ENCODE data around the gene LAD1.
A peak's percentile ranks its signal among the peaks of the same experiment; 100 is the strongest.

The LAD1 gene, protein sequence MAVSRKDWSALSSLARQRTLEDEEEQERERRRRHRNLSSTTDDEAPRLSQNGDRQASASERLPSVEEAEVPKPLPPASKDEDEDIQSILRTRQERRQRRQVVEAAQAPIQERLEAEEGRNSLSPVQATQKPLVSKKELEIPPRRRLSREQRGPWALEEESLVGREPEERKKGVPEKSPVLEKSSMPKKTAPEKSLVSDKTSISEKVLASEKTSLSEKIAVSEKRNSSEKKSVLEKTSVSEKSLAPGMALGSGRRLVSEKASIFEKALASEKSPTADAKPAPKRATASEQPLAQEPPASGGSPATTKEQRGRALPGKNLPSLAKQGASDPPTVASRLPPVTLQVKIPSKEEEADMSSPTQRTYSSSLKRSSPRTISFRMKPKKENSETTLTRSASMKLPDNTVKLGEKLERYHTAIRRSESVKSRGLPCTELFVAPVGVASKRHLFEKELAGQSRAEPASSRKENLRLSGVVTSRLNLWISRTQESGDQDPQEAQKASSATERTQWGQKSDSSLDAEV

DNA sequence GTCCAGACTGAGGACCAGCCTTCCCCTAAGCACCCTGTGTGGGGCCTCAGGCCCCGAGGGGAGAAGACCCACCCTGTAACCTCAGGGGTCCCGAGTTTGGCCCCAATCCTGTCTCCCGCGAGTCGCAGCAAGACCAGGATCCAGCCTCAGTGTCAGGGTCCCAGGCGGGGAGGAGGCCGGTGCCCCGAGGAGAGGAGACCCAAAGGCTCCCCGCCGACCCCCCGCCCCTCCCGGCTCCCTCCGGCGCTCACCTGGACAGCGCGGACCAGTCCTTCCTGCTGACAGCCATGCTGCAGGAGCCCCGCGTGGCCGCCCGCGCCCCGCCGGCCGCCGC, at the start of gene LAD1:
TSS of gene LAD1 (minus strand) at position 307 of the 334 bp plus-strand sequence. CDS start at position 289, 18 bp downstream.
- no peak for DNase-seq (ENCODE audit: low spot score)

DNA sequence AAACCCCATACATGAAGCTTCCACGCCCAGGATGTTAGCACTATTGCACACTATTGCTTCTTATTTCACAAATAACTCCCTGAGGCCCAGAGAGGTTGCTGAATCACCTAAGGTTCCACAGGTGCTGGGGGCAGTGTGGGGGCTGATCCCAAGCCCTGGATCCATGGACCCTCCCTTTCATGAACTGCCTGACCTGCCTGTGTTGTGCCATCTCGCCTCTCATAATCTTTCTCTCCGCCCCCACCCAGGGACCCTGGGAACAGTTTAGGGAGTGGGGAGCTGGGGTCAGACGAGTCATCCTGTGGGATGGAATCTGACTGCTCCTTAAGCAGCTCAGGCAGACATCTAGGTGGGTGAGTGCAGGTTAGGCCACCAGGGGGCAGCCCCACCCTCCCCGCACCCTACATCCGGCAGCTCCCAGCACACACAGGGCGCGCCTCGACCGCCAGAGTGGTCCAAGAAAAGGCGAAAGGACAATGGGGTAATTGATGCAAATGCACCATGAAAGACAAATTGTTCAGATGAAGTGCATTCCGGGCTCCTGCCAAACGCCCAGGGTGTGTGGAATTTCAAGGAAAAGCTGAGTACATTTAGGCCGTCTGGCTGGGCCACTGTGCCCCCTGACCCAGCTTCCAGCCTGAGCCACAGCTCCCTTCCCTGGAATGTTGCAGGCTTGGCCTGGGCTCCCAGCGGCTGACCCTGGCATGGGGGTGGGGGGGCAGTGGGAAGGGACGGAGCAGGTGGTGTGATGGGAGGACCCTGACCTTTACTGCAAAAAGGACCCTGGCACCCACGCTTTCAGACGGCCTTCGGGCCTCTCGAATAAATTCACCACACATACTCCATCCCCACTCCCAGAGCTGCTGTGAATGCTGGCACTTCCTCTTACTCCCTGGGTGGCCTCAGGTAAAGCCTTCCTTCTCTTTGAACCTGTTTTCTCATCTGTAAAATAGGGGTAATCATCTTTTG, 49.1 kb upstream of the LAD1 start:
- peak; percentile 96 for DNase-seq (ENCODE audit: low spot score)

DNA sequence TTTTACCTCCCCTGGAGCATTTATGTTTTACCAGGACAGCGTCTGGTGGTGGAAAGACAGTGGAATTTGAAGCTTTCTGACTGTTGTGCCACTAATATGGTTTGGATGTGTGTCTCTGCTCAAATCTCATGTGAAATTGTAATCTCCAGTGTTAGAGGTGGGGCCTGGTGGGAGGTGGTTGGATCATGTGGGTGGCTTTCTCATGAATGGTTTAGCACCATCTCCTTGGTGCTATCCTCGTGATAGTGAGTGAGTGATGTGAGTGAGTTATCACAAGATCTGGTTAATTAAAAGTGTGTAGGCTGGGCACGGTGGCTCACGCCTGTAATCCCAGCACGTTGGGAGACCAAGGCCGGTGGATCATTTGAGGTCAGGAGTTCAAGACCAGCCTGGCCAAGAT, 46.2 kb upstream of the LAD1 start:
- no peak for DNase-seq (ENCODE audit: low spot score)

DNA sequence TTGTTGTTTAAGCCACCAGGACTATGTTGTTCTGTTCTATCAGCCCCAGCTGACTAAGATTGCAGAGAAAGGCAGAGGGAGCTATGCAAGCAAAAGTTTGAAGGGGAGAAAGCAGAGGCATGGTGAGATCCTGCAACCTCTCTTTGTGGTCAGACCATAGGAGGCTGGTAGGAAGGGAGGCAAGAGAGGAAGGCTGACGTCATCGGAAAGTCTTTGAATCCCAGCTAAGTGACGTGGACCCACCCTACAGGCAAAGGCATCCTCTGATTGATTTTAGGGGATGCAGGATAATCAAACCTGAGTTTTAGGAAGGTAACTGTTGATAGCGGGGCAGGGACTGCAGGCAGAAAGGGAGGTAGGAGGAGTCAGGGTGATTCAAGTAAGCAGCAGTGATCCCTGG, 45.7 kb upstream of the LAD1 start:
- no peak for DNase-seq (ENCODE audit: low spot score)

DNA sequence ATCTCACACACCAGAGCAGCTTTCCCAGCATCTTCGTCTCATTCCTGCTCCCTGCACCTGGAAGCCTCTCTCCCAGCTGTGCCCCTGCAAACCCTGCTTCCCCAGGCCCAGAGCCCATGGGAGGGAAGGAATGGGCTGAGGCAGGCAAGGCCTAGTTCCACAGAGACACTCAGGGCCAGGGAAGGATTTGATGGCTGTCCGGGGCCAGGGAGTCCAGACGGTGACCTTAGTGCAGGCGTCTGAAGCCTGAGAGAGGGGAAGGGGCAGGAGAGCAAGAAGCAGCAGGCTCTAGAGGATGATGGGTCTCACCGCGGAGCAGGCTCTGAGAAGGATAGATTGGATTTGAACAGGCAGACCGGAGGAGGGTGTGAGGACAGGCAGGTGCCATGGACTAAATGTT, 44.6 kb upstream of the LAD1 start:
- DNase-seq (ENCODE audit: low spot score) = no peak

DNA sequence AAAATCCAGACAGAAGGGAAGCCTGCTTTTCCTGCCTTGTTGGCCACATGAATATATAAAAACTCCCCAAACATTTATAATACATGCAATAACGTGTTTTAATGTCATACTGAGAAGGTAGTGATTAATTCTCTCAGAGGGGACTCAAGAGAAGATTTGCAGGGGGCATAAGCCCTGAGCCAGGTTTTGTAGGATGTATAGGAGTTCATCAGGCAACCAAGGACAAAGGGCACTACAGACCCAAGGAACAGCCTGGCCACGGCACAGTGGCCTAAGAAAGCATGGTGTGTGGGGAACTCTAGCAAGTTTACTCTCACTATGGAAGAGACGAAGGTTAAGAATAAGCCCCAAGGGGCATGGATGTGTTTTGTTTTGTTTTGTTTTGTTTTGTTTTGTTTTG, 37.8 kb upstream of the LAD1 start:
- no peak for DNase-seq (ENCODE audit: low spot score)

DNA sequence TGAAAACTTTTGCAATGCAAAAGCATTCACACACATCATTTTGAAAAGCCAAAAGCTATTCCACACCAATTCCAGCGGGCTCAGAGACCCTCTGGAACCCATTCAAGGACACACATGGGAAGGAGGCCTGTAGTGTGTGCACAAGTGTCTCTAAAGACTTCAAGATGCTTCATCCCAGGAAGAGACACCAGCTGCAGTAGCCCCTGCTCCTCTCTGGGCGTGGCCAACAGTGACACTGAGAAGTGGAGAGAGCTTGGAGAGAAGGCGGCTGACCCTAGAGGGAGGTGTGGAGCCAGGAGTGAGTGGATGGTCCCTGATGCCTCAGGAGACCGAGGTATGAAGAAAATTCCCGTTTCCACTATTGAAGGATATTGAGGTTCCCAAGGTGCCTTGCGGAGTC, 37.3 kb upstream of the LAD1 start:
- DNase-seq (ENCODE audit: low spot score) = no peak

DNA sequence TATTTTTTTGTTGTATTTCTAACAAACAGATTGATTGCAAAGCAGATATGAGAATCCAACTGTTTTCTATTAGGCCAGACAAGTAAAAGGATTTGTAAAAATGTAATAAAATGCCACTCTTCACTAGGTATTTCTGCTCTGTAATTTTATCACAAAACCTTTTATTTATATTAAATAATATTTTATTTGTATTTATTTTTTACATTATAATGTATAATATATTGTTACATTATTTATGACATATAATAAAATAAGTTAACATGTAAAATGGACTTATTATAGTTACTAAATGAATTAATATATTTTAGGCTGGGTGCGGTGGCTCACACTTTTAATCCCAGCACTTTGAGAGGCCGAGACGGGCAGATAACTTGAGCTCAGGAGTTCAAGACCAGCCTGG, 35.1 kb upstream of the LAD1 start:
- no peak for DNase-seq (ENCODE audit: low spot score)

DNA sequence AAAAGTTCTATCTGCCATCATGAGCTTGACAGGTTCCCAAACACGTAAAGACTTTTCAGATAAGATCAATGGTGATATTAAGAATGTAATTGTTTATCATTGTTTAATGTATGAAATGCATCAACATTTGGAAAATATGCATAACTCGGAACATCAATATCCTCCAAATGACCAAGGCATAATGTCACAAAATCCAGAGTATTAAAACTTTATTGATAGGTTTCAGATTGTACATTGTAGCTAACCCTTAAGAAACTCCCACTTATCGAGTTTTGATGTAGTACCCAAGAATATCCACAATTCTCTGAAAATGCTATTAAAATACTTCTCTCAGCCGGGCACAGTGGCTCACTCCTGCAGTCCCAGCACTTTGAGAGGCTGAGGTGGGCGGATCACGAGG, 34.5 kb upstream of the LAD1 start:
- no peak for DNase-seq (ENCODE audit: low spot score)

DNA sequence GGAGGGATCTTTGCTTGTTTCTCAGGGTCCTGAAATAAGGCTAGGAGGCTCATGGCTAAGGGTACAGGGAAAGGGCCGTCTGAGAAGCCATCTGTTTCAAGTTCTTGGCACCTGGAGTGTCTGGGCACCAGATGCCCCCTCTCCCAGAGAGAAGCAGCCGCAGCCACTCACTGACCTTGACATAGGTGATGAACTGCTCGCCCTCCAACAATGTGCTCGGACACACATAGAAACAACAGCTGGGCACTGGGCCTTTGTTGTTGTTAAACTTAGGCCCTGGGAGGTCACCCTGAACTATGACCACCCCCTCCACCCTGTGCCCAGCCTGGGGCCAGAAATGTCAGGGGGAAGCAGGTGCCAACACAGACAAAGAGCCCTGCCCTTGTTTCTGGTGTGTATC, 31.7 kb upstream of the LAD1 start:
- no peak for DNase-seq (ENCODE audit: low spot score)

DNA sequence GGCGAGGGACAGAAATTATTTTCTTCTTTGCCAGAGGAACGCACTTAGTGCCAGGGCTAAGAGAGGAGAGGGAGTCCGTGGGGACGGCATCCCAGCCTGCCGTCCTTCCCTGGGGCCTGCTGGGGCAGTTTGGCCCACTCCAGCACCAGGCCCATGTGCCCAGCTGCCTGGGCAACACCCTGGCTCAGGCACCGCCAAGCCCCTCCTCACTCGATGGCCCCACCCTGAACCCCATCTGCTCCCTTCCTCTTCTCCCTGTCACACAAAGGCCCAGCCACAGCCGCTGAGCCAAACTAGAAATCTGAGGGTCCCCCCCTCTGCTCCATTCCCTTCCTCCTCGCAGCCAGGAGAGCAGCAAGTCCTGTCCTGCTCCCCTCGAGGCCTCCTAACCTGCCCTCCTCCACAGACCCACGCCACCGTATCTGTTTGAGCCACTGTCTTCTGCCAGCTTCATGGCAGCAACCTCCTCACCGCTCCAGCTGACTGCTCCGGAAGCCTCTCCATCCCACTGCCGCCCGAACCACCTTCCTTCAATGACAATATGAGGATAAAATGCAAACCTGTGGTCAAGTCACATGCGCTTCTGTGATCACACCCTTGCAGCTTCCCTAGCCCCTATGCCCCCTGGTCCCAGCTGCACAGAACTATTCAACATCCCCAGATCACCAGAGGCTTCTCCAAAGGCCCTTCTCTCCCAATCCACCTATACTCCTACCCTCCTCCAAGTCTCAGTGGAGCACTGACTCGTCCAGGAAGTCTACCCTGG, 30.8 kb upstream of the LAD1 start:
- DNase-seq (ENCODE audit: low spot score) = no peak

DNA sequence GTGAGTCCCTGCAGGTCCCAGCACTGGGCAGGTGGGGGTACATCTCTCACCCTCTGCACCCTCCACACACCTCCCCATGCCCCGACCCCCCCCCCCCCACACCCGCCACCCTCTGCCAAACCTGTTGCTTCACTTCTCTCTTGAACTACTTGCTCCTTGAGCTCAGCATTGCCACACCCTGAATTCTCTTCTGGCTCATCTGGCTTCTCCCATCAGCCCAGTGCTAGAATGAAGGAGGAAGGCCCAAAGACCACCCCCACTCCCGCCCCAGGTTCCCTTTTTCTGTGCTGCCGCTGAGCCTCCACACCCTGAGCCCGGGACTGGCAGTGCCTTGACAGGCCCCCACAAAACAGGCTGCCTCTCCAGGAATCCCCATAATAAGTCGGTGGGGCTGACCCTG, 28.8 kb upstream of the LAD1 start:
- no peak for DNase-seq (ENCODE audit: low spot score)

DNA sequence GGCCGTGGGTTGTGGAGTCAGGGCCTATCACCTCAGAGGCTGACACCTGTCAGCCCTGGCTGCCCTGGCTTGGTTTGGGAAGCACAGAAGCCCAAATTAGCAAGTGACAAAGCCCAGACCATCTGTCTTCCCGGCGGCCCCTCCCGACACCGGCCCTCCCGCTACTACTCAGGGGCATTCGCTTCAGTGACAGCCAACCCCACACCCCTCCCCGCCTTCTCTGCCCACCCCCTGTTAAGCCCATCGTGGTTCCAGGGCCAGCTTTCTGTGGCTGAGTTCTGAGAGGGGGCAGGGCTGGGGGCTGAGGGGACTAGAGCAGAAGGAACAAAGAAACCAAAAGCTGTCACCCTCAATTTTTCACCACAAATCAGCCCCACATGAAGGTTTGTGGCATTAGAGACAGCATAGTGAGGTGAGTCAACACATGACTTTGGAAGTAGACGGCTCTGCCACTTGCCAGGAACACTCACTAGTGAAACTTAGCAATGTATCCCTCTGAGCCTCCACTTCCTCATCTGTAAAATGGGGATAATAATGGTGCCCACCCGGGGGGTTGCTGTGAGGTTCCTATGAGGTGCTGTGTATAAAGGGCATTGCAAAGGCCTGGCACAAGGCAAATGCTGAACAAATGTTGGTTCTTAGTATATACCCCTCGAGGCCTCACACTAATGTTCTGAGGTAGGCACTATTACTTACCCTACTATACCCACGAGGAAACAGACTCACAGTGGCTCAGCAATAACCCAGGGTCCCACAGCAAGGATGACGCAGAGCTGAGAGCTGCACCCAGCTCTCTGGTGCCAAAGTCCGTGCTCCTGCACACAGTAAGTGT, 27.6 kb upstream of the LAD1 start:
- no peak for DNase-seq (ENCODE audit: low spot score)

DNA sequence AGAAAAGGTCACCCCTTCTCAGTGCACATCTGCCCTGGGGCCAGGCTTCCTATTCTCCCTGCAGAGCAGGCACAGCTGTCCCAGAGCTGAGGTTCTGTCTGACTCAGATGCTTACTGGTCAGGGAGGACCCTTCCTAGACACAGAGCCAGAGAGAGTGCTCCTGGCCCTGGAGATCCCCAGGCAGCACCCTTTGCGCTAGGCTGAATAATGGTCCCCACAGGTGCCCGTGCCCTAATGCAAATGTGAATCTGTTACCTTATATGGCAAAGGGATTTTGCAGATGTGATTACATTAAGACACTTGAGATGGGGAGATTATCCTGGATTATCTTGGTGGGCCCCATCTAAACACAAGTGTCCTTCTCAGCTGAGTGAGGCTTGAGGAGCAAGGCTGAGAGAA, 25.0 kb upstream of the LAD1 start:
- no peak for DNase-seq (ENCODE audit: low spot score)

DNA sequence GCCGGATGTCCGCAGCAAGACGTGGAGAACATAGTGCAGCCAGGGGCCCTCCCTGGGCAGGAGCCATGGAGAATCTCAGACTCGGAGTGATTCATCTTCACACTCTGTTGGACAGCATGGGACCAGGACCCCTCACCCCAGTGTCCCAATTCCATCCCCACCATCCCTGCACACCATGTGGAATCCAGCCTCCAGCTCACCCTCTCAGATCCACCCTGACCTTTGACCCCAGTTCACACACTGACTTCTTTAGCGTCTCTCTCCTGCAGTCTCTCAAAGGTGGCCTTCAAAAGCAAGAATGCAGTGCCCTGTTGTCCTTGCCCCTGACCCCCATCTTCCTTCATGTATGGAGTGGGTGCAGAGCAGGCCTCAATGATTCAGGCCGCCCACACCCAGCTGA, 24.5 kb upstream of the LAD1 start:
- no peak for DNase-seq (ENCODE audit: low spot score)

DNA sequence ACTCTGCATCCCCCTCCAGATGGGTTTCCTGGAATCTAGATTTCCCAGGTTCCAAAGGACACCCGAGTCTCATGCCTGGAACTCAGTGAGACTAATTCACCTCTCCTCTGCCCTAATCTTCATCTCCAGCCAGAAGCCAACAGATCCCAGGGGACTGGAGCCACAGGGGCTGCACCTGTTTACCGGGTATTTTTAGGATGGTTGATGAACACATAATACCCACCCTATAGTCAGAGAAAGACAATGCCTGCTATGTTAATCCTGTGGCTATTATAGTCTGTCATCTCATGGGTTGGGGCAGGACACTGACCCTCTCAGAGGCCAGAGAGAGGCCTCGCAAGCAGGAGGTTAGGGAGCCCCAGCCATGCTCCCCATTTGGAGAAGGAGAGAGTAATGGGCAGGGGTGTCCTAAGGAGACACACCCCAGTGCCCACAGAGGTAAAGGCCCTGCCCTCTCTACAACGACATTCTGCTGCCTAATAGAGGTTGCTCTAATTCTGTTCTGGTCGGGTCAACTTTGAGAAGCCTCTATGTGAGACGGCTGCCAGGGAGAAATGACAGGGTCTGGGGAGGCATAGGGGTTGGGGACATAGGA, 23.4 kb upstream of the LAD1 start:
- no peak for DNase-seq (ENCODE audit: low spot score)

DNA sequence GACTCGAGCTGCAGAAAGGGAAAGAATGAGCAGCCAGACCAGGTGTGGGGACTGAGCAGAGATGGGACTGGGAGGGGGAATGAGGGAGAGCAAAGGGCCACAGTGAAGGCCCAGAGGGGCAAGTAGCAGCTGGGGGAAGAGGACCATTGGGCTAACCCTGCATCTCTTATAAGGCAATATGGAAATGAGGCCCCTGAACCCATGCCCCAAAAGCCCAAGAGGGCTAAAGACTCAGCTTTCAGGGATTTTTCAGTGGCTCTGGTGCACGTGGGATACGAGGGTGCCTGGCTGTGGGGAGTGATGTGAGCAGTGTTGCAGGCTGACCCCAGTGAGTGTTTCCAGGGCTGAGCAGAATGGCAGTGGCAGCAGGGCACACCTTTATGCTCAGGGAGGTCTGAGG, 22.9 kb upstream of the LAD1 start:
- no peak for DNase-seq (ENCODE audit: low spot score)

DNA sequence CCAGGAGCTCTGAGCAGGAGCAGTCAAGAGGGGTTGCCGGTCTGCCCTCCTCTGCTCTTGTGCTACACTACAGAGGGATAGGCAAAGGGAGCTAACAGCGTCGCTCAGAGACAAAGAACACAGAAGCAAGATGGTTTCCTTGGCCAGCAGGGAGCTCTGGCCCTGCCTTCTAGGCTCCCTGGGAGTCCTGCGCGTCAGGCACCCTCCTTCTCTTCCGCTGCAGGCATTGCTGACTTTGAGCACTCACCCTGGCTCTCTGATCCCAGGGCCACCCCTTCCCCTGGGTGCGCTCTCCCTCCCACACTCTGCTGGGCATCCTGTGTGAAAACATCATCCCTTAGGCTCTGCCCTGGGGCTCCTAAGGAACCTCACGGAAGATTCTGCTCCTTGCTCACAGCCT, 21.9 kb upstream of the LAD1 start:
- no peak for DNase-seq (ENCODE audit: low spot score)

DNA sequence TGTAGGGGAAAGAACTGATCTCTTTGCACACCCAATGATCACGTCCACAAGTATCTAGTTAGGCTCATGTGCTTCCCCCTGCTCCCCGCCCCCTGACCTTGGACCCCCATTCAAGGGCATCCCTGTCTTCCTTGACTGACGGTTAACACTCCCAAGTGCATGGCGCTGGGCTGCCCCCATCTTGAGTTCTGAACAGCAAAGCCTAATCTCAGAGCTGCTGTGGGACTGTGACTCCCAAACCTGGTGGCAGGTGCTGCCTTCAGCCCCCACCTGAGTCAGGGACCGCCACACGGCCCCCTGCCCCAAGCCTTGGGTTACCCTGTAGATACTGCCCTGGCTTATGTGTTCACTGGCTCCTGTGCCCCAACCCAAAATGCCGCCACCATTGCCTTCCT, 21.5 kb upstream of the LAD1 start:
- no peak for DNase-seq (ENCODE audit: low spot score)

DNA sequence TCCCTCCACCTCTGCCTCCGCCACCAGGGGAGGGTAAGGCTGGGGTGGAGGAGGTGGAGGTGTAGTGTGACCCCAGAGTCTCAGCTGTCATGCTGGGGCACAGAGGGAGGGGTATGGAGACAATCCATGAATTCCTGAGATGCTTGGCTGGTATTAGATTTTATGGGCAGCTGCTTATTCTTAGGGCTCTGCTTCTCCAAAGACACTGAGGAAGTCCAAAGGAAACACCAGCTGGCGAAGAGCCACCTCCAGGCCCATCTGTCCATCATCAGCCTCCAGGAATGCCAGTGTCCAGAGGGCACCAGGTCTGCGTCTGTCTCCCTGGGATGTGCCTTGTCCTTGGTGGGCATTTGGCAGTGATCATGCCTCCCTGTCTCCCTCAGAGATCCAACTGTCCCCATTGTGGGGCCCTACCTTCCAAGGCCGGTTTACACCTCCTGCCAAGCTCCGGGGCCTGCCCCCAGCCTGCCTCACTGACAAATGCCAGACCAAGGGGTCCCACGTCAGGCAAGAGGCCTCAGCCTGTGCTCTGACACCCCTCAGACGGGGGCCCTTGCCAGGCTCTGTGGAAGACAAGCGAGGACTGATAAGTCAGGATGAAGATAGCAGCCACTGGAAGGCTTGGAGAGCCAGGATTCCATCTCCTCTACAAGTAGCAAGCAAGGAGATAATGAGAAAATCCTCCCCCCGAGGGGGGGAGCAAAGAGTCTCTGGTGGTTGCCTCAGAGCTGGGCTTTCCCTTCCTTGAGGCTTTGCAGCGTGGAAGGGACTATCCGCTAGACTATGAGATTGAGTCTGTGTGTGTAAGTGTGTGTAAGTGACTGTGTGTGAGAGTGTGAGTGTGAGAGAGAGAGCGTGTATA, 20.9 kb upstream of the LAD1 start:
- DNase-seq (ENCODE audit: low spot score) = no peak

Data from pons (tissue), 1 donor.